HCT116 (cell line): ENCODE data around the gene PSMG3. TPM values are rescaled to one million over a fixed set of nuclear protein-coding genes. Genes with fewer than 3 reads are reported as not detected.

Experiments used
- ATAC-seq: fragments of 200-7000 bp; cut with Tn5 transposase; 2 replicates; pipeline ENCODE4 v1.9.1; 2020; ENCODE audit warnings: mild to moderate bottlenecking, moderate library complexity
- BruUV-seq: library from RNA; stranded (reverse); fragments of 400-500 nt; replicated peaks from 2 replicates; lab custom pipeline; 2021; lab: Mats Ljungman, UMichigan
- CTCF ChIA-PET: fragments of 300-600 bp; sonication (Branson Sonifier 250); formaldehyde crosslinking; loops from one replicate; lab custom pipeline; 2021; ENCODE audit warnings: antibody characterized with exemption; lab: Charles Lee
- POLR2A ChIA-PET: fragments of 300-600, 350-600 bp; sonication (Branson Sonifier 250); formaldehyde crosslinking; loops from one replicate; lab custom pipeline; 2021; ENCODE audit warnings: antibody characterized with exemption; lab: Charles Lee
- RAD21 ChIA-PET, 2 experiments: fragments of 300-600 bp; sonication (Branson Sonifier 250); formaldehyde crosslinking; loops; one replicate each; lab custom pipeline; 2023; ENCODE audit warnings: low total read pairs in 2 of 2; ENCODE audit not compliant: uncharacterized antibody in 2 of 2, unreplicated experiment in 2 of 2, low non-redundant PET in 1 of 2; lab: Charles Lee
- DNase-seq: peaks from one replicate; pipeline ENCODE4 v3.0.0-alpha.2; 2010; ENCODE audit warnings: low read depth, low spot score
- H2AFZ ChIP-seq: fragments of 200-600 bp; shearing (Covaris generic), sonication (generic); 2 replicates; pipeline ENCODE4 v1.6.1; 2017; ENCODE audit warnings: low read depth, mixed run types, mixed read lengths, antibody characterized with exemption, low read length; ENCODE audit not compliant: poor library complexity, severe bottlenecking
- H3K27ac ChIP-seq: 2 replicates; pipeline ENCODE4 v1.5.1; 2012; ENCODE audit warnings: low read depth, low read length
- H3K27me3 ChIP-seq: fragments of 200-600 bp; sonication (generic); 2 replicates; pipeline ENCODE4 v1.6.1; 2016; ENCODE audit warnings: mixed run types, low read length, mixed read lengths; ENCODE audit not compliant: insufficient read depth
- H3K36me3 ChIP-seq, 2 experiments: fragments of 200-500 bp in 1 of 2; fragments of 200-600 bp in 1 of 2; sonication (Bioruptor generic) in 1 of 2; sonication (generic) in 1 of 2; 2 replicates each; pipeline versions ENCODE4 v1.5.1 to v1.6.1; 2014 to 2016; ENCODE audit warnings: low read length in 2 of 2, inconsistent platforms in 1 of 2, mixed read lengths in 1 of 2, mixed run types in 1 of 2; ENCODE audit not compliant: insufficient read depth in 2 of 2, control insufficient read depth in 1 of 2
- H3K4me1 ChIP-seq, 2 experiments: fragments of 200-600 bp in 1 of 2; sonication (generic) in 1 of 2; 2 replicates each; pipeline versions ENCODE4 v1.5.1 to v1.6.1; 2012 to 2017; ENCODE audit warnings: low read length in 2 of 2, inconsistent platforms in 1 of 2, mild to moderate bottlenecking in 1 of 2, mixed read lengths in 1 of 2, mixed run types in 1 of 2, moderate library complexity in 1 of 2; ENCODE audit not compliant: insufficient read depth in 2 of 2, control insufficient read depth in 1 of 2
- H3K4me2 ChIP-seq: fragments of 200-600 bp; sonication (generic); 2 replicates; pipeline ENCODE4 v1.6.1; 2017; ENCODE audit warnings: mixed run types, low read length, mixed read lengths
- H3K4me3 ChIP-seq, 2 experiments: fragments of 200-600 bp in 1 of 2; sonication (generic) in 1 of 2; replicated peaks in 1 of 2; 2 replicates each; pipeline ENCODE4 v1.5.1; 2011 to 2016; ENCODE audit warnings: low read length in 2 of 2, control low read depth in 1 of 2, low read depth in 1 of 2, mild to moderate bottlenecking in 1 of 2, mixed read lengths in 1 of 2, mixed run types in 1 of 2
- H3K79me2 ChIP-seq: fragments of 200-600 bp; sonication (generic); 2 replicates; pipeline ENCODE4 v1.6.1; 2017; ENCODE audit warnings: mild to moderate bottlenecking, mixed run types, low read length, moderate library complexity, mixed read lengths; ENCODE audit not compliant: insufficient read depth
- H3K9ac ChIP-seq: fragments of 200-600 bp; sonication (generic); 2 replicates; pipeline ENCODE4 v1.6.1; 2016; ENCODE audit warnings: low read length, mixed read lengths
- H3K9me2 ChIP-seq: fragments of 200-600 bp; sonication (generic), shearing (Covaris generic); 2 replicates; pipeline ENCODE4 v1.6.1; 2017; ENCODE audit warnings: mixed run types, mild to moderate bottlenecking, moderate library complexity; ENCODE audit not compliant: insufficient read depth
- H3K9me3 ChIP-seq, 2 experiments: fragments of 200-500 bp in 1 of 2; fragments of 200-600 bp in 1 of 2; sonication (Bioruptor generic) in 1 of 2; sonication (generic) in 1 of 2; 2 replicates each; pipeline ENCODE4 v1.6.1; 2014 to 2017; ENCODE audit warnings: low read length in 2 of 2, mixed read lengths in 2 of 2, inconsistent platforms in 1 of 2, low read depth in 1 of 2, mild to moderate bottlenecking in 1 of 2, mixed run types in 1 of 2, moderate library complexity in 1 of 2; ENCODE audit not compliant: control insufficient read depth in 1 of 2, insufficient read depth in 1 of 2
- H4K20me1 ChIP-seq: fragments of 200-600 bp; sonication (generic), shearing (Covaris generic); 2 replicates; pipeline ENCODE4 v1.6.1; 2017; ENCODE audit warnings: mixed run types, mild to moderate bottlenecking, moderate library complexity; ENCODE audit not compliant: insufficient read depth
- EGR1 ChIP-seq: IDR thresholded peaks from 2 replicates; pipeline ENCODE4 v1.6.1; 2012; ENCODE audit warnings: low read depth
- ELF1 ChIP-seq: IDR thresholded peaks from 2 replicates; pipeline ENCODE4 v1.6.1; 2012; ENCODE audit warnings: low read depth, borderline replicate concordance
- EZH2 ChIP-seq: fragments of 200-600 bp; sonication (generic); IDR thresholded peaks from 2 replicates; pipeline ENCODE4 v1.6.1; 2017; ENCODE audit warnings: antibody characterized with exemption, mixed run types
- FOSL1 ChIP-seq: IDR thresholded peaks from 2 replicates; pipeline ENCODE4 v1.6.1; 2012; ENCODE audit warnings: low read depth
- JUND ChIP-seq: IDR thresholded peaks from 2 replicates; pipeline ENCODE4 v1.6.1; 2012
- POLR2A ChIP-seq: IDR thresholded peaks from 2 replicates; pipeline ENCODE4 v1.7.0; 2011; ENCODE audit warnings: borderline replicate concordance; ENCODE audit not compliant: insufficient read depth, insufficient read length; ENCODE audit errors: extremely low read depth
- RAD21 ChIP-seq: IDR thresholded peaks from 2 replicates; pipeline ENCODE4 v1.6.1; 2012; ENCODE audit warnings: low read depth, mild to moderate bottlenecking
- SIN3A ChIP-seq: IDR thresholded peaks from 2 replicates; pipeline ENCODE4 v1.6.1; 2012; ENCODE audit warnings: low read depth
- TCF7L2 ChIP-seq: IDR thresholded peaks from 2 replicates; pipeline ENCODE4 v1.7.0; 2011; ENCODE audit warnings: borderline replicate concordance, inconsistent platforms; ENCODE audit not compliant: insufficient read depth, insufficient read length; ENCODE audit errors: extremely low read depth
- ZFX ChIP-seq: fragments of 450-650 bp; IDR thresholded peaks from 2 replicates; pipeline ENCODE4 v1.6.1; 2017
- intact Hi-C: fragments of 100-400 bp; cut with micrococcal nuclease; formaldehyde crosslinking; loops from 2 replicates; pipeline ENCODE4 v1.10.0; 2022
- total RNA-seq: library from RNA; stranded (reverse); gene quantifications from one replicate; pipeline ENCODE4 v1.2.1, GENCODE V29; 2021; ENCODE audit not compliant: unreplicated experiment
- TF ChIP-seq, protein P1 (sequence below): IDR thresholded peaks from 2 replicates; pipeline ENCODE4 v1.6.1; 2012
- TF ChIP-seq, protein P2 (sequence below): IDR thresholded peaks from 2 replicates; pipeline ENCODE4 v1.6.1; 2012; ENCODE audit warnings: low read depth

The PSMG3 gene
- total RNA-seq, 1 experiment from 2014 or later = 60.9 TPM

DNA sequence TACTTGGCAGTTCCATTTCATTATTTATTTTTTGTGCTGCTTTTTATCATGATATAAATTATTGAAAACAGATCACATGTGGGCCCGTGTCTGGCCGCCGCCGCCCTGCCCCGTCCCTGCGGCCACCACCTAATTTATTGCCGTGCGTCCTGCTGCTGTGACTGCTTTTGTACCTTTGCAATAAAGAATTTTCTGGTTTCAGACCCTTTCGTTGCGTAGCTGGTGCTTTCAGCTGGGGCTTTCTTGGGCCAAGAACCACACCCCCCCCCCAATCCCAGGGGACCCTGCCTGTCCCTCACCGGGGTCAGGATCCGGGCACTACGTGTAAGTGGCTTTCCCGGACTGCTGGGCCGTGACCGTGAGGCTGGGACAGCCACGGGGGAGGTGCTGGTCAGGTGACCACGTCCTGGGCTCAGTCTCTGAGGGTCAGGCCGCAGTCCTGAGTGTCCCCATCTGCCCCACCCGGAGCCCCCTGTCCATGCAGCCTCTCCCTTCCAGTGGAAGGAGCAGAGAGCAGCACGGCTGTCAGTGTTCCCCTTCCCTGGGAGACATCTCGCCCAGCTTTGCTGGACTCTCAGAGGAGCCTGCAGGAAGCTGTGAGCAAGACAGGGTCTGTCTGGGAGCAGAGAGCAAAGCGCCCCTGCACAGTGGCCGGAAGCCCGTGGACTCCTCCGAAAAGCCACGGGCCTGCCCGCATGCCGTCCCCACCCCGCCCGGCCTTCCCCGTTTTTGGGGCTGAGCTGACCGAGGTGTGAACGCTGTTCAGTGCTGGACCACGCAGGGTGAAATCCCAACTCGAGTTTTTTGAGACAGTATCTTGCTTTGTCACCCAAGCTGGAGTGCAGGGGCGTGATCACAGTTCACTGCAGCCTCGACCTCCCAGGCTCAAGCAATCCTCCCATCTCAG is 26.7 kb downstream of the PSMG3 start:
- H3K4me1 ChIP-seq = peaks cover 1 to 3% of the 10 kb centered on the region in 2 experiments; a peak in 2 of 4 replicates
- CTCF ChIA-PET = interaction anchor here (1.2 kb wide), 1 partner anchor 13 kb away, joined by 4 read pairs; the partner anchor contains the start of gene TMEM184A
- no peak for DNase-seq

More for the DNA sequence above, 26.7 kb downstream of the PSMG3 start:
- no peak for TF ChIP-seq POLR2A
- no peak for TF ChIP-seq EGR1
- no peak for TF ChIP-seq EZH2
- TF ChIP-seq FOSL1 = no peak
- TF ChIP-seq RAD21 = no peak
- TF ChIP-seq ZFX = no peak
- TF ChIP-seq, protein P1, sequence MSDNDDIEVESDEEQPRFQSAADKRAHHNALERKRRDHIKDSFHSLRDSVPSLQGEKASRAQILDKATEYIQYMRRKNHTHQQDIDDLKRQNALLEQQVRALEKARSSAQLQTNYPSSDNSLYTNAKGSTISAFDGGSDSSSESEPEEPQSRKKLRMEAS = no peak
- no peak for TF ChIP-seq ELF1
- TF ChIP-seq, protein P2, sequence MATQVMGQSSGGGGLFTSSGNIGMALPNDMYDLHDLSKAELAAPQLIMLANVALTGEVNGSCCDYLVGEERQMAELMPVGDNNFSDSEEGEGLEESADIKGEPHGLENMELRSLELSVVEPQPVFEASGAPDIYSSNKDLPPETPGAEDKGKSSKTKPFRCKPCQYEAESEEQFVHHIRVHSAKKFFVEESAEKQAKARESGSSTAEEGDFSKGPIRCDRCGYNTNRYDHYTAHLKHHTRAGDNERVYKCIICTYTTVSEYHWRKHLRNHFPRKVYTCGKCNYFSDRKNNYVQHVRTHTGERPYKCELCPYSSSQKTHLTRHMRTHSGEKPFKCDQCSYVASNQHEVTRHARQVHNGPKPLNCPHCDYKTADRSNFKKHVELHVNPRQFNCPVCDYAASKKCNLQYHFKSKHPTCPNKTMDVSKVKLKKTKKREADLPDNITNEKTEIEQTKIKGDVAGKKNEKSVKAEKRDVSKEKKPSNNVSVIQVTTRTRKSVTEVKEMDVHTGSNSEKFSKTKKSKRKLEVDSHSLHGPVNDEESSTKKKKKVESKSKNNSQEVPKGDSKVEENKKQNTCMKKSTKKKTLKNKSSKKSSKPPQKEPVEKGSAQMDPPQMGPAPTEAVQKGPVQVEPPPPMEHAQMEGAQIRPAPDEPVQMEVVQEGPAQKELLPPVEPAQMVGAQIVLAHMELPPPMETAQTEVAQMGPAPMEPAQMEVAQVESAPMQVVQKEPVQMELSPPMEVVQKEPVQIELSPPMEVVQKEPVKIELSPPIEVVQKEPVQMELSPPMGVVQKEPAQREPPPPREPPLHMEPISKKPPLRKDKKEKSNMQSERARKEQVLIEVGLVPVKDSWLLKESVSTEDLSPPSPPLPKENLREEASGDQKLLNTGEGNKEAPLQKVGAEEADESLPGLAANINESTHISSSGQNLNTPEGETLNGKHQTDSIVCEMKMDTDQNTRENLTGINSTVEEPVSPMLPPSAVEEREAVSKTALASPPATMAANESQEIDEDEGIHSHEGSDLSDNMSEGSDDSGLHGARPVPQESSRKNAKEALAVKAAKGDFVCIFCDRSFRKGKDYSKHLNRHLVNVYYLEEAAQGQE = no peak
- TF ChIP-seq SIN3A = no peak
- no peak for TF ChIP-seq TCF7L2
- no peak for TF ChIP-seq JUND
- Histone ChIP-seq H3K9me3 (no peaks in the 10 kb centered on the region), H3K4me3 (no peak overlapping the region), H3K9me2 (no peaks in the 10 kb centered on the region), H3K27me3 (no peaks in the 10 kb centered on the region), H3K79me2 (peaks cover 19% of the 10 kb centered on the region), H2AFZ (no peak overlapping the region), H4K20me1 (no peaks in the 10 kb centered on the region; the same call in 1 of the 2 replicates), H3K36me3 (peaks cover 9 to 19% of the 10 kb centered on the region in 2 experiments; a peak in 3 of 4 replicates), H3K9ac (no peak overlapping the region), H3K4me2 (no peak overlapping the region), H3K27ac (peak overlapping the region; percentile 10; the same call in 1 of the 2 replicates)
- ChIA-PET POLR2A (interaction anchor here (1.1 kb wide), 1 partner anchor 12 kb away, joined by 4 read pairs; the partner anchor contains the start of gene TMEM184A), RAD21 (no interaction called here)
- intact Hi-C loops = no loop called here
- no TSS peak for BruUV-seq
- peak; percentile 18 for ATAC-seq
